ENCODE results near the gene BICDL2.
"Not testable (repeated sequence)": the region's sequence is repeated elsewhere in the genome, so short reads cannot be mapped to it uniquely, and the experiment has no call there.

The BICDL2 gene

GRCh38 chr16:3071655-3072054 lies 34.9 kb upstream of the BICDL2 start:
- DNase-seq (ENCODE audit: extremely low spot score): no peak
- ChIA-PET CTCF (no interaction called here), POLR2A (interaction anchor here (1.5 kb wide), 1 partner anchor 63 kb away, joined by 3 read pairs; the partner anchor contains the start of gene ZNF213)
- TF ChIP-seq PKNOX1 (IDR thresholded peaks at IDR 0.05) (no peak), BHLHE40 (IDR thresholded peaks at IDR 0.05; ENCODE audit: borderline replicate concordance) (no peak), ARNT (IDR thresholded peaks at IDR 0.05) (no peak), LEF1 (IDR thresholded peaks at IDR 0.05; ENCODE audit: borderline replicate concordance) (no peak), L3MBTL2 (conservative IDR thresholded peaks at IDR 0.05) (no peak), NFRKB (IDR thresholded peaks at IDR 0.05) (no peak), SP1 (IDR thresholded peaks at IDR 0.05) (no peak), FOXA1 (IDR thresholded peaks at IDR 0.05) (no peak), FOXM1 (IDR thresholded peaks at IDR 0.05; ENCODE audit: borderline replicate concordance) (no peak), HDGF (IDR thresholded peaks at IDR 0.05; ENCODE audit: borderline replicate concordance) (no peak)

- no peak for DNase-seq (ENCODE audit: extremely low spot score)
- TF ChIP-seq LEF1 (IDR thresholded peaks at IDR 0.05; ENCODE audit: borderline replicate concordance) (no peak), ELF4 (IDR thresholded peaks at IDR 0.05) (no peak), FOXK2 (IDR thresholded peaks at IDR 0.05) (no peak), SUZ12 (IDR thresholded peaks at IDR 0.05) (no peak), FOXA1 (IDR thresholded peaks at IDR 0.05) (no peak), TARDBP (IDR thresholded peaks at IDR 0.05) (no peak), CTBP1 (IDR thresholded peaks at IDR 0.05; ENCODE audit: borderline replicate concordance) (no peak), SP1 (IDR thresholded peaks at IDR 0.05) (no peak), ARNT (IDR thresholded peaks at IDR 0.05) (no peak), ZNF384 (IDR thresholded peaks at IDR 0.05) (no peak), BHLHE40 (IDR thresholded peaks at IDR 0.05; ENCODE audit: borderline replicate concordance) (no peak)
- CTCF ChIA-PET: no interaction called here
- POLR2A ChIA-PET: interaction anchor here (1.5 kb wide), 1 partner anchor 64 kb away, joined by 3 read pairs; the partner anchor contains the start of gene ZNF213
Observed at GRCh38 chr16:3070608-3071111, 33.9 kb upstream of the BICDL2 start.

DNA sequence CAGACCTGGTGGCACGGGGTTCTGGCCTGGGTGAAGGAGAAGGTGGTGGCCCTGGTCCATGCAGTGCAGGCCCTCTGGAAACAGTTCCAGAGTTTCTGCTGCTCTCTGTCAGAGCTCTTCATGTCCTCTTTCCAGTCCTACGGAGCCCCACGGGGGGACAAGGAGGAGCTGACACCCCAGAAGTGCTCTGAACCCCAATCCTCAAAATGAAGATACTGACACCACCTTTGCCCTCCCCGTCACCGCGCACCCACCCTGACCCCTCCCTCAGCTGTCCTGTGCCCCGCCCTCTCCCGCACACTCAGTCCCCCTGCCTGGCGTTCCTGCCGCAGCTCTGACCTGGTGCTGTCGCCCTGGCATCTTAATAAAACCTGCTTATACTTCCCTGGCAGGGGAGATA lies 32.4 kb upstream of the BICDL2 start:
- DNase-seq (ENCODE audit: extremely low spot score); POLR2A ChIA-PET: not testable (repeated sequence)
- CTCF ChIA-PET: interaction anchor here (0.6 kb wide), 1 partner anchor 126 kb away, joined by 3 read pairs; no protein-coding TSS in a partner anchor

GRCh38 chr16:3068487-3068886 lies 31.7 kb upstream of the BICDL2 start:
- TF ChIP-seq ZNF384 (IDR thresholded peaks at IDR 0.05) (no peak), HDGF (IDR thresholded peaks at IDR 0.05; ENCODE audit: borderline replicate concordance) (no peak), FOXA1 (IDR thresholded peaks at IDR 0.05) (no peak), SUZ12 (IDR thresholded peaks at IDR 0.05) (no peak), NFRKB (IDR thresholded peaks at IDR 0.05) (no peak), FOXM1 (IDR thresholded peaks at IDR 0.05; ENCODE audit: borderline replicate concordance) (no peak), BHLHE40 (IDR thresholded peaks at IDR 0.05; ENCODE audit: borderline replicate concordance) (no peak), TARDBP (IDR thresholded peaks at IDR 0.05) (no peak), SP1 (IDR thresholded peaks at IDR 0.05) (no peak), ELF4 (IDR thresholded peaks at IDR 0.05) (no peak), PKNOX1 (IDR thresholded peaks at IDR 0.05) (no peak), L3MBTL2 (conservative IDR thresholded peaks at IDR 0.05) (no peak)
- ChIA-PET CTCF (interaction anchor here (0.6 kb wide), 1 partner anchor 127 kb away, joined by 3 read pairs; no protein-coding TSS in a partner anchor), POLR2A (no interaction called here)
- DNase-seq (ENCODE audit: extremely low spot score): no peak

- ChIA-PET POLR2A (no interaction called here), CTCF (no interaction called here)
- no peak for DNase-seq (ENCODE audit: extremely low spot score)
- TF ChIP-seq FOXM1 (IDR thresholded peaks at IDR 0.05; ENCODE audit: borderline replicate concordance) (no peak), CTBP1 (IDR thresholded peaks at IDR 0.05; ENCODE audit: borderline replicate concordance) (no peak), L3MBTL2 (conservative IDR thresholded peaks at IDR 0.05) (no peak), FOXA1 (IDR thresholded peaks at IDR 0.05) (no peak), HDGF (IDR thresholded peaks at IDR 0.05; ENCODE audit: borderline replicate concordance) (no peak), TARDBP (IDR thresholded peaks at IDR 0.05) (no peak), FOXK2 (IDR thresholded peaks at IDR 0.05) (no peak), BHLHE40 (IDR thresholded peaks at IDR 0.05; ENCODE audit: borderline replicate concordance) (no peak), NFRKB (IDR thresholded peaks at IDR 0.05) (no peak)
Observed at GRCh38 chr16:3066440-3066748, 29.6 kb upstream of the BICDL2 start.

- TF ChIP-seq HDGF (IDR thresholded peaks at IDR 0.05; ENCODE audit: borderline replicate concordance) (no peak), TARDBP (IDR thresholded peaks at IDR 0.05) (no peak), L3MBTL2 (conservative IDR thresholded peaks at IDR 0.05) (no peak)
- DNase-seq (ENCODE audit: extremely low spot score): no peak
- POLR2A ChIA-PET: interaction anchor here (1.6 kb wide), 1 partner anchor 69 kb away, joined by 4 read pairs; the partner anchor contains the start of gene ZNF213
Observed at GRCh38 chr16:3065742-3066439, 29.1 kb upstream of the BICDL2 start.

DNA sequence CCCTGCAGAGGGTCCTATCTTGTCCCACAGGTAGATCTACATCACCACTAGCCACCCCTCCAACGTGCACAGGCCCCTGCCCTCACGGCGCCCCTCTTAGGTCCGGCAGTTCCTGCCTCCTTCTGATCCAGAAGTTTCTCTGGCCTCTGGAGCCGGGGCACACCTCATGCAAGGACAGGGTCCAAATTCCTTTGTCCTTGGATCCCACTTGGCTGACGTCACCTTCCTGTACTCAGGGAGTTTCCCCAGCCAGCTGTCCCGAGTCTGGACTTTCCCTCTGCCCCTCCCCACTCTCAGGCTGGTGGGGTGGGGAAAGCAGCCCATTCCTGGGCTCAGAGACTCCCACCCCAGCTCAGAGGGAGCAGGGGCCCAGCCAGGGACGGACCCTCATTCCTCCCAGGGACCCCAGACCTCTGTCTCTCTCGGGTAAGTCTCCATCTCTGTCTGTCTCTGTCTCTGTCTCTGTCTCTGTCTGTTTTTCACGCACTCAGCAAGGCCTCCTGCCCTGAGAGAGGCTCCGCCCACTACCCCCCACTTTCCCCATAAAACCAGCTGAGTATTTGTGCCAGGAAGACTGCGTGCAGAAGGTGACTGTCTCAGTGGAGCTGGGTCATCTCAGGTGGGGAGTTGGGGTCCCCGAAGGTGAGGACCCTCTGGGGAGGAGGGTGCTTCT lies 28.5 kb upstream of the BICDL2 start, which contains the start of gene IL32:
IL32 (plus strand) TSS at position 572 of the 673 bp plus-strand sequence. CDS start 172 bp downstream, outside the sequence.
- CTCF ChIA-PET: no interaction called here
- no peak for DNase-seq (ENCODE audit: extremely low spot score)
- POLR2A ChIA-PET: interaction anchor here (1.6 kb wide), 1 partner anchor 70 kb away, joined by 4 read pairs; the partner anchor contains the start of gene ZNF213

More at GRCh38 chr16:3065742-3066439, 29.1 kb upstream of the BICDL2 start:
- CTCF ChIA-PET: no interaction called here

More for the DNA sequence above, 28.5 kb upstream of the BICDL2 start, which contains the start of gene IL32:
- TF ChIP-seq HDGF (IDR thresholded peaks at IDR 0.05; ENCODE audit: borderline replicate concordance) (no peak), FOXK2 (IDR thresholded peaks at IDR 0.05) (no peak), ZNF384 (IDR thresholded peaks at IDR 0.05) (no peak), FOXA1 (IDR thresholded peaks at IDR 0.05) (no peak), L3MBTL2 (conservative IDR thresholded peaks at IDR 0.05) (no peak), SP1 (IDR thresholded peaks at IDR 0.05) (no peak), LEF1 (IDR thresholded peaks at IDR 0.05; ENCODE audit: borderline replicate concordance) (no peak), NFRKB (IDR thresholded peaks at IDR 0.05) (no peak), CTBP1 (IDR thresholded peaks at IDR 0.05; ENCODE audit: borderline replicate concordance) (no peak), TARDBP (IDR thresholded peaks at IDR 0.05) (no peak), FOXM1 (IDR thresholded peaks at IDR 0.05; ENCODE audit: borderline replicate concordance) (no peak), SUZ12 (IDR thresholded peaks at IDR 0.05) (no peak), BHLHE40 (IDR thresholded peaks at IDR 0.05; ENCODE audit: borderline replicate concordance) (no peak), ELF4 (IDR thresholded peaks at IDR 0.05) (no peak), ARNT (IDR thresholded peaks at IDR 0.05) (no peak), PKNOX1 (IDR thresholded peaks at IDR 0.05) (no peak)
